ENCODE measurements around the gene GMNC.

The GMNC gene

DNA sequence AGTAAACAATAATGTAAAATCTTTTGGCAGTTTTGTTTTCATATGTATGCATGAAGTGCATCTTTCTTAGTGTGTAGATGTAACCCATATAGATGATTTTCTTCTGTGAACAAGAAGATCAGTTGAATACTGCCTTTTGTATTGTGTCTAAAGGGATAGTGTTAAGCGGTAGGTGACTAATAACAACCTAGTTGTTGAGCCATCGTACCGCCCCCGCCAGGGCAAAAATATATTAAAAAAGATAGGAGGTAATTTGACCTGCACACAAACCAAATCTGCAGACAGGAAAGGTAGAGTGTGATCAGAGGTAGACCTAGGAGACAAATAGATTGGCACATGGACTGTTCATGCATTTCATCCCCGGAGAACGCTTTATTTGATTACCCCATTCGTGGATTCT lies 3.3 kb upstream of the GMNC start:
- DNase-seq (ENCODE audit: low read depth): no peak
- no peak overlapping the region for H3K4me3 ChIP-seq (replicated peaks; ENCODE audit: low read depth, low read length)
- TF ChIP-seq, protein P1, sequence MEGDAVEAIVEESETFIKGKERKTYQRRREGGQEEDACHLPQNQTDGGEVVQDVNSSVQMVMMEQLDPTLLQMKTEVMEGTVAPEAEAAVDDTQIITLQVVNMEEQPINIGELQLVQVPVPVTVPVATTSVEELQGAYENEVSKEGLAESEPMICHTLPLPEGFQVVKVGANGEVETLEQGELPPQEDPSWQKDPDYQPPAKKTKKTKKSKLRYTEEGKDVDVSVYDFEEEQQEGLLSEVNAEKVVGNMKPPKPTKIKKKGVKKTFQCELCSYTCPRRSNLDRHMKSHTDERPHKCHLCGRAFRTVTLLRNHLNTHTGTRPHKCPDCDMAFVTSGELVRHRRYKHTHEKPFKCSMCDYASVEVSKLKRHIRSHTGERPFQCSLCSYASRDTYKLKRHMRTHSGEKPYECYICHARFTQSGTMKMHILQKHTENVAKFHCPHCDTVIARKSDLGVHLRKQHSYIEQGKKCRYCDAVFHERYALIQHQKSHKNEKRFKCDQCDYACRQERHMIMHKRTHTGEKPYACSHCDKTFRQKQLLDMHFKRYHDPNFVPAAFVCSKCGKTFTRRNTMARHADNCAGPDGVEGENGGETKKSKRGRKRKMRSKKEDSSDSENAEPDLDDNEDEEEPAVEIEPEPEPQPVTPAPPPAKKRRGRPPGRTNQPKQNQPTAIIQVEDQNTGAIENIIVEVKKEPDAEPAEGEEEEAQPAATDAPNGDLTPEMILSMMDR (IDR thresholded peaks at IDR 0.05; ENCODE audit: low read length, missing control alignments): no peak

GRCh38 chr3:190865419-190865818 lies 2.9 kb upstream of the GMNC start:
- DNase-seq (ENCODE audit: low read depth): no peak
- H3K4me3 ChIP-seq (replicated peaks; ENCODE audit: low read depth, low read length): no peak overlapping the region
- TF ChIP-seq, protein P1 (IDR thresholded peaks at IDR 0.05; ENCODE audit: low read length, missing control alignments): no peak

DNA sequence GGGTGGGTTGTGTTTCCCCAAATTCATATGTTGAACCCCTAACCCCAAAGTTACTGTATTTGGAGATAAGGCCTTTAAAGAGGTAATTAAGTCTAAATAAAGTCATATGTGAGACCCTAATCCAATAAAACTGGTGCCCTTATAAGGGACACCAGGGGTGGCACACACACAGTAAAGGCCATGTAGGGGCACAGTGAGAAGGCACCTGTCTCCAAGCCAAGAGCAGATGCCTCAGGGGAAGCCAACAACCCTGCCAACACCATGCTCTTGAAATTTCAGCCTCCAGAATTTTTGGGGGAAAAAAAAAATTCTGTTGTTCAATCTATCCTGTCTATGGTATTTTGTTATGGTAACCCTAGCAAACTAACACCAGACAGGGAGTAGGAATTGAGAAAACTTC lies 1.5 kb upstream of the GMNC start:
- H3K4me3 ChIP-seq (replicated peaks; ENCODE audit: low read depth, low read length): no peak overlapping the region
- TF ChIP-seq, protein P1 (IDR thresholded peaks at IDR 0.05; ENCODE audit: low read length, missing control alignments): no peak
- DNase-seq (ENCODE audit: low read depth): no peak

GRCh38 chr3:190863119-190863465 lies 598 bp upstream of the GMNC start:
- no peak for DNase-seq (ENCODE audit: low read depth)
- peak overlapping the region; percentile 62 for H3K4me3 ChIP-seq (replicated peaks; ENCODE audit: low read depth, low read length)
- TF ChIP-seq, protein P1 (IDR thresholded peaks at IDR 0.05; ENCODE audit: low read length, missing control alignments): no peak

DNA sequence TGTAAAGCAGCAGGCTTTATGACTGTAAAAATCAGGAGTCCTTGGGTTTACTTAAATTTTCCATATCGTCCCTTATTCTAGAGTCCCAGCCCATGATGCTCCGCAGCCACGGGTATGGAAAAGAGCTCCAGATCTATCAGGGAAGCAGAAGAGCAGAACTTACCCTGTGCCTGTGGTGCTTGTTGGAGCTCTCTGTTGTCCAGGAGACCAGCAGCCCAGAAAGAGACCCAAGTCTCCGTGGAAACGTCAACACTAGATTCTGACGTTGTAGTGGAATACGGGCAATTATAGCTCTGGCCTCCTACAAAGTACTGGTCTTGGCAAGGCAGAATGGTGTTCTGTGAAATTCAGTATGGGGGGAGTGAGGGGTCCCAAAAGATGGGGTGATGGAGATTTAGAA lies 2.0 kb downstream of the GMNC start:
- no peak for DNase-seq (ENCODE audit: low read depth)
- no peak overlapping the region for H3K4me3 ChIP-seq (replicated peaks; ENCODE audit: low read depth, low read length)
- TF ChIP-seq, protein P1 (IDR thresholded peaks at IDR 0.05; ENCODE audit: low read length, missing control alignments): no peak

GRCh38 chr3:190855151-190855550 lies 7.3 kb downstream of the GMNC start:
- TF ChIP-seq, protein P1 (IDR thresholded peaks at IDR 0.05; ENCODE audit: low read length, missing control alignments): no peak
- DNase-seq (ENCODE audit: low read depth): no peak

GRCh38 chr3:190854062-190854461 lies 8.4 kb downstream of the GMNC start:
- TF ChIP-seq, protein P1 (IDR thresholded peaks at IDR 0.05; ENCODE audit: low read length, missing control alignments): no peak
- no peak overlapping the region for H3K4me3 ChIP-seq (replicated peaks; ENCODE audit: low read depth, low read length)
- no peak for DNase-seq (ENCODE audit: low read depth)

More at GRCh38 chr3:190855151-190855550, 7.3 kb downstream of the GMNC start:
- H3K4me3 ChIP-seq (replicated peaks; ENCODE audit: low read depth, low read length): no peak overlapping the region

Measured in fibroblast of pulmonary artery (primary cell).